GM12891 (cell line): ENCODE data around the gene ICAM3.

Experiments used
- POLR2A ChIP-seq: IDR thresholded peaks from 2 replicates; pipeline ENCODE4 v1.6.1; 2011; ENCODE audit warnings: low read depth, low read length, control low read depth
- POLR2AphosphoS5 ChIP-seq: IDR thresholded peaks from 2 replicates; pipeline ENCODE4 v1.6.1; 2011; ENCODE audit warnings: low read depth, low read length, control low read depth
- POU2F2 ChIP-seq: IDR thresholded peaks from 2 replicates; pipeline ENCODE4 v1.6.1; 2011; ENCODE audit warnings: low read depth, mild to moderate bottlenecking, control low read depth, low read length, moderate library complexity
- SPI1 ChIP-seq: IDR thresholded peaks from 2 replicates; pipeline ENCODE4 v1.6.1; 2011; ENCODE audit warnings: low read depth, low read length, control low read depth
- TAF1 ChIP-seq: IDR thresholded peaks from 2 replicates; pipeline ENCODE4 v1.6.1; 2011; ENCODE audit warnings: low read depth, low read length, control low read depth

- peak; percentile 96 for TF ChIP-seq POLR2AphosphoS5
- TF ChIP-seq POLR2A: peak; percentile 93
- TF ChIP-seq SPI1: no peak
- peak; percentile 75 for TF ChIP-seq TAF1
- TF ChIP-seq POU2F2: peak; percentile 83
Measured at GRCh38 chr19:10315335-10316214, 23.8 kb downstream of the ICAM3 start, which contains the start of gene FDX2.
